Measurements from ENCODE around the gene FREY1.

GRCh38 chr11:45947885-45948284, 40.8 kb upstream of the FREY1 start:
- TF ChIP-seq POLR2A (IDR thresholded peaks at IDR 0.05; ENCODE audit: low read depth, low read length) (no peak), CTCF (IDR thresholded peaks at IDR 0.05; ENCODE audit: extremely low read depth in 1 of 2, insufficient read depth in 1 of 2, low read depth in 1 of 2, low read length in 2 of 2) (no peak), POLR2AphosphoS5 (IDR thresholded peaks at IDR 0.05; ENCODE audit: insufficient read depth, low read depth, low read length) (no peak), MAX (IDR thresholded peaks at IDR 0.05; ENCODE audit: insufficient read depth, insufficient read length) (no peak), MYC (IDR thresholded peaks at IDR 0.05; ENCODE audit: low read depth, low read length) (no peak), JUN (IDR thresholded peaks at IDR 0.05; ENCODE audit: borderline replicate concordance, insufficient read depth, insufficient read length, low read depth) (no peak)
